NCI-H2196 treated with DMSO at 0.1 percent for 48 hours (cell line): ENCODE data around the gene LRP1-AS.
A peak's percentile ranks its signal among the peaks of the same experiment; 100 is the strongest.
"Not testable (repeated sequence)": the region's sequence is repeated elsewhere in the genome, so short reads cannot be mapped to it uniquely, and the experiment has no call there.

Experiments
- DNase-seq: peaks from one replicate; lab custom pipeline; 2025; ENCODE audit not compliant: unreplicated experiment; lab: John Stamatoyannopoulos, UW

The LRP1-AS gene

GRCh38 chr12:57124261-57124877 lies 23.1 kb downstream of the LRP1-AS start:
- DNase-seq: peak; percentile 28

GRCh38 chr12:57123813-57124212 lies 23.6 kb downstream of the LRP1-AS start:
- DNase-seq: no peak

DNA sequence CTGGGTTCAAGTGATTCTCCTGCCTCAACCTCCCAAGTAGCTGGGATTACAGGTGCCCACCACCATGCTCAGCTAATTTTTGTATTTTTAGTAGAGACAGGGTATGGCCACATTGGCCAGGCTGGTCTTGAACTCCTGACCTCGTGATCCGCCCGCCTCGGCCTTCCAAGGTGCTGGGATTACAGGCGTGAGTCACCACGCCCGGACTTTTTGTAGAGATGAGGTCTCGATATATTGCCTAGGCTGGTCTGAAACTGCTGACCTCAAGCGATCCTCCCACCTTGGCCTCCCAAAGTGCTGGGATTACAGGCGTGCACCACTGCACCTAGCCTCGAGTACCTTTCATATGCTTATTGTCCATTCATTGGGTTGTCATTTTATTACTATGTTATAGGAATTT lies 26.7 kb downstream of the LRP1-AS start:
- DNase-seq: not testable (repeated sequence)

GRCh38 chr12:57119294-57120085 lies 27.9 kb downstream of the LRP1-AS start:
- DNase-seq: no peak

- no peak for DNase-seq
These were observed 28.6 kb downstream of the LRP1-AS start for GRCh38 chr12:57118711-57119271.

DNA sequence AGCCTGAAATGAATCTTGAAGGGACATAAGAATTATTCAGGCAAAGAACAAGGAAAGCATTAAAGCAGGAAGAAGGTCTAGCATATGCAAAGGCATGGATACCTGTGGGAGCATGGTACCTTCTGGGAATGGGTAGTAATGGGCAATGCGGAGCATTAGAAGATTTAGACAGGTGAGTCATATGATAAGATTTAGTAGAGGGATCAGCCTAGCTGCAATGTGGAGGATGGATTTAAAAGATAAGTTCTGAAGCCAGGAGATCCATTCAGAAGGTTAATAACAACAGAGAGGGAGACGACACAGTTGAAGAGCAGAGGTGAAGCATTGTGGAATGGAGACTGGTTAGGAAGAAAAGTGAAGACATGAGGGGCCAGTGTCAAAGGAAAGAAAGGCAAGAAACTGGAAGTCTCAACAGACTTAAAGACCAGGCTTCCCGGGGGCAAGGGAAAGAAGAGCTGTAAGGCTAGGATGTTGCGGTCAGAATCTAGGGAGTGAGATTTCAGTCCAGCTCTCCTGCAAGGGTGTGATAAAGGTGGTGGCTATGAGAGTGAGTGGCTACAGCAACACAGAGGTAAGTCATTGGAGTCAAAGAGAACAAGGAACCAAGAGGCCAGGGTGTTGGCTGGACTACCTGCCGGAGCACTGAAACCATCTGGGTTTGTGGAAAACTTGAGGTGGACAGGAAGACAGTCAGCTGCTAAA lies 30.7 kb downstream of the LRP1-AS start:
- DNase-seq: no peak

DNA sequence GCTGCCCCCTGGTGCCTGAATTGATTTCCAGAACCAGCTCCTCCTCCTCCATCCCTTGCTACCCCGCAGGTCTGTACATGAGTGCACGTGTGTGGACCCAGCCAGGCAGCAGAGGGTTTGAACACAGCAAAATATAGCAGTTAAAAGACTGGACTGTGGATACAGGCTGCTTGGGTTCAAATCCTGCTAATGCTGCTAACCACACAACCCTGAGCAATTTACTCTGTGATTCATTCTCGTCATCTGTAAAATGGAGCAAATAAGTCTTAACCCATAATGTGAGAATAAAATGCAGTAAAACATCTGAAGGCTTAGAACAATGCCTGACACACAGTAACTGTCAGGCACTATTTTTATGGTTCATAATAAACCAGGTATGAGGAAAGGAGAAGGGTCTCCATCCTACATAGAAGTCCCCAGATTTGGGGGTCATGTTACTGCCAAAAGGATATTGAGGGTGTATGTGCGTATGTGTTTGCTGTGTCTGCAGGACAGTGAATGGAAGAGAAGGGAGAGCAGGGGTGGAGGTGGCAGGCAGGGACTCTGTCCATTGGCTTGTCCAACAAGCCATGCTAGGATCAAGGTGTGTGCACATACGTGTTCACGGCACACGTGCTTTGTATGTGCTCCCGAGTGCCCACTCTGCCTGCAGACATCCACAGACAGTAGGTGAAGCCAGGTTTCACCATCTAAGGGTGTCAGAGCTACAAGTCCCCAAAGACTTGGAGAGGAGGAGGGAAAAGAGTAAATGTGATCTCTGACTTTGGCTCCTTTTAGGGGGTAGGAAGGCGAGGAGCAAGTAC lies 34.7 kb downstream of the LRP1-AS start:
- DNase-seq: no peak

DNA sequence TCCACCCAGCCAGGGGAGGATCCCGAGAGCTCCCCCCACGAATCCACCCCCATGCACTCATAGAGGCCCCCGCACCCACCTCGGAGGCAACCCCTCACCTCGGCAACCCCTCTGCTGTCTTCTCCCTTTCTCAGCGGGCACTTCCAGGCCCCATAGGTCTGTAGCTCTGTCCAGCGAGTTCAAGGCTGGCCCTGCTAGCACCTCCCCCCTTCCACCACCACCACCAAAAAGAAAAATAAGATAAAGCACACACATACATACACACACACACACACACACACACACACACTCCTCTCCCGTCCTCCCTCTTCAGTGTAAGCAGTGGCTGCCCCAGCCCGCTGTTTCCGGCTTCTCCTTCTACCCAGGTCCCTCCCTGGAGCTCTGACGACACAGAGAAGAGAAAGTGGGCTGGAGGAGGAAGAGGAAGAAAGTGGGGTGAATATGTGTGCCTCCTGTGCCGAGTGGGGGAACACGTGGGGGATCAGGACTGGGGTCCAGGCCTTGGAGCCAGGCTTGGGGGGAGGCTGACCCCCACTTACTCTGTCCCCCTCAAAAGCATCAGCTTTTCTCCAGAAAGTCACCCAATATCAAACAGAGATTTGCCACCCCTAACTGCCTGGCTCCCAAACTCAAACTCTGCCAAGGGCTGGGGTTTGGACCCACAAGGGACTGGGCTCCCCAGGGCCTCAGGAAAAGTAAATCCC lies 36.2 kb downstream of the LRP1-AS start, which contains the start of gene STAT6:
STAT6 (minus strand) TSS at position 332 of the 704 bp plus-strand sequence. CDS start 3,084 bp downstream, outside the sequence.
- DNase-seq: peak; percentile 35

DNA sequence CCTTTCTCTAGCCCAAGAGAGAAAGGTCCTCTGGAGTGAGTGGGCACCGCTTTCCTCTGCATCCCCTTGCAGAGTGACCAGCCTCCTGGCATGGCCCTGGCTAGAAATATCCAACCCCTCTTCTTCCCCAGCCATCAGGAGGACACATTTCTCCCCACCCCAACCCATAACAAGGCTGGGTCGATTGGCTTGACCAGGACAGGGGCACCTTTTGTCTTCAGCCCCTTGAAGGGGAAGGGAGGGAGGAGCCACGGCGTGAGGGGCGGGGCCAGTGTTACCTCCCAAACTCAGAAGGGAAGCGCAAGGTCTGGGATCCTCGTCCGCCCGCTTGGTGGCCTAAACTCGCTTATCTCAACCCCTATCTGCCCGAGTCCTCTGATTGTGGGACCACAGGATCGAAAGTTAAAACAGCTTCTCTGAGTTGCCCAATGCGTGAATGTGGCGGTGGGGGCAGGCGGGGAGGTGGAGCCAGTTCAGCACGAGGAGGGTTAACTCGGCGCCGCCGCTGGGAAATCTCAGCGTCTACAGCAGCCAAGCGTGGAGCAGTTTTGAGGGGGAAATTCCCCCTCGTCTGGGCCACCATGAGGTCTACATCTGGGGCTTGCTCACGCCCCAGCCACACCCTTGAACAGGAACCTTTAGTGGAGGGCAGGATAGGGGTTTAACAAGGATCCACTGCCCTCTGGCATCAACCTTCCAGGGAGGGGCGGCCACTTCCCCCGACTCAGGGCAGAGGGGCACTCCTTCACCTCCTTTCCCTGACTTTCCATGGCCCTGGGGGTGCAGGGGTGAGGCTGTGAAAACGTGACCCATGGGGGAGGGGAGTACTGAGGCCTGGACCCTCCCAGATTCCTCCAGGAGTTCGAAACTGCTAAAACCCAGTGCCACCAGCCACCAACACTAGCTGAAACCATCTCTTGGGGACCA lies 37.1 kb downstream of the LRP1-AS start:
- no peak for DNase-seq

DNA sequence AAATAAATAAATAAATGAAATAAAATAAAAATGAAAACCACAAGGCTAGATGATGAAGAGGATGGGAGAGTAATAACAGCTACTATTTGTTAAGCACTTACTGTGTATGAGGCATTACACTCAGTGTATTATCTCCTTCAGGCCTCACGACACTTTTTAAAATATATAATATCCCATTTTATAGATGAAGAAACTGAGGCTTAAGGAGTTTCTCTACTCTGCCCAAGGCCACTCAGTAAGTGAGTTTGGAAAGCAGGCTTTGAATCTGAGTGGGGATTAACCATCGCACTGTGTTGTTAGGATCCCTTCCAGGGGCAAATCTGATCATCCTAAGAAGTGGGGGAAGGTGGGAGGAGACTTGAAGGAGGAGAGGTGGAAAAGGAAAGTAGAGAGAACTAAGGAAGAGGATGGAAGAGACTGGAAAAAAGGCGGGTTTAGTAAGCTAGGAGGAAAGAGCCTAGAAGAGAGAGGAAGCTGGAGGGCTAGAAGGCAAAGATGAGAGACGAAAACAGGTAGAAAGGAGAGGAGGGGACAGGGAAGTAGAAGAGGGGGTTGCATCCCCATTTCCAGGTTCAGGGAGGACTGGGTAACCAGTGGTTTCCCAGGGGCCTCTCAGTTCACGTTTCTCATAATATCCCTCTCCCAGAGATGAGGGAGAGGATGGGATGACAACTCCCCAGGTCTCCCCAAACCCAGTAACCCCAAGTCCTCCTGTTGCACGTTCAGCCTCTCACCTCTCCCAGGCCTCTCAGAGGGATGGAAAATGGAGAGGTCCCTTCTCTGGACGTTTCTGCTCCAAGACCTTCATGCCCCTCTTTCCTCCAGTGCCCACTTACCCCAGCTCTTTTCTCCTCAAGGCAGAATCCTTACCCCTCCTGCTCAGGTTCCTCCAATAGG lies 38.0 kb downstream of the LRP1-AS start:
- DNase-seq: no peak

GRCh38 chr12:57107456-57108155 lies 39.8 kb downstream of the LRP1-AS start:
- DNase-seq: no peak

- DNase-seq: no peak
These were observed 41.3 kb downstream of the LRP1-AS start for GRCh38 chr12:57106021-57106708.

DNA sequence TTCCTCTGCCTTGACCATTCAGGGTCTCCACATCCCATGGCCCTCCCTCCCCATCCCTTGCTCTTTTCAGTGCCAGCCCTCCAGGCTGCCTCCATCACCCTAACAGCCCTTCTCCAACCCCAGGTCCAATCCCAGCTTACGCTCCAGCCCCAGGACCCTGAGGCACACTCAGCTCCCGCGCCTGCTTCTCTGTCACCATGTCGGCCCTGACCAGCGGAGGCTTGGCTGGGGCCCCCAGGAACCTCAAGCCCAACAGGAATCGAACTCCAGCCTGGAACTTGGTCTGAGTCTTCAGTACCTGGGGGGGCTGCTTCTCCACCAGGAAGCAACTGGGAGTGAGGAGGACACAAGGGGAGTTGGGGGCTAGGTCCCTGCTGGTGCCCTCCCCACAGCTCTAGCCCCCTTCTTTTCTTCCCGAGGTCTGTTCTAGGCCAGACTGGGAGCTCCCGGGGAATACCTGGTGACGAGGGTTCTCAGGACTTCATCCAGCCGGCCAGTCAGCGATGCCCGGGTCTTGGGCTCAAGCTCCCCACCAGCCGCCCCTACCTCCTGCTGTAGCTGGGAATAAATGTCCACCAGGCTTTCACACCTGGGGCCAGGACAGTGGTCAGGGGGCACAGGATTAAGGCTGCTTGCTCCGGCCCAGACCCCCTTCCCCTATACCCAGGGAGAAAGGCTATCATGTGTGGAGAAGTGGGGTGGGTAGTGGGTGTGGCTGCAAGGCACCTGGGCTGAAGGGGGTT lies 42.2 kb downstream of the LRP1-AS start:
- DNase-seq: no peak

DNA sequence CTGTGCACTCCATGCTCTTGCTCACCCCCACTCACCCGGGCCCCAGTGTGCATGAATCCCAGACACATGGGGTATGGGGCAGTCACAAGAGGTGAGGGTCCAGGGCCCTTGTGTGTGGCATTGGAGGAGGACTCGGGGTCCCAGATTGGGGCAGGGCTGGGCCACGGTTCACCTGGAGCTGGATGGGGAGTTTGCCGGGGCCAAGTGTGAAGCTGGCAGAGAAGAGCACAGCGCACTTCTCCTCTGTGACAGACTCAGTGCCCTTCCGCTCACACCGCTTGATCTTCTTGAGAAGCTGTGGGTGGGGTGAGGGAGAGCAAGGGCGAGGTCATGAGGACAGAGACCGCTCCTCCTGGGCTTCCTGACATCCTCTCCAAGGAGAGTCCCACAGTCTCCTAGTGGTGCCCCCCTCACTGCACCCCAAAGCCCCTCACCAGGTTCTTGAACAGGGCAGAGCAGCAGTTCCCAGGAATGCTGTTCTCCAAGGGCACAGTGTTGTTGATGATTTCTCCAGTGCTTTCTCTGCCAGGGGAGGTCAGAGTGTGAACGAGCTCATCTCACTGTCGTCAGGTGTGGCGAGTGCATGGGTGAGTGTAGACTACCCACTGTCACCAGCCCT lies 43.0 kb downstream of the LRP1-AS start:
- no peak for DNase-seq

DNA sequence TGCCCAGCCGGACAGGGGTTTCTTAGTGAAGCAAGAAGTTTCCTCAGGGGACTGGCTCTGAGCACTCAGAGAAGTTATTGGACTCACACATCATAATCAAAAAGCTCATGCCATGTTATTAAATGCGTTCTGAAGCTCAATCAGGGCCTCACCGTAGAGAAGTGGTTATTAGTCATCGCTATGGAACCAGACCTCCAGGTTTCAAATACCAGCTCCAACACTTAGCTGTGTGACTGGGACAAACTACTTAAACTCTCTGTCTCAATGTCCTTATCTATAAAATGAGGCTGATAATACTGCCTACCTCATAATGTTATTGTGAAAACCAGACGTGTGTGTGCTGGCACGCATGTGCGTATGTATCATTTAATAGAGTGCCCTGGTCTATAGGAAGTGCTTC lies 43.6 kb downstream of the LRP1-AS start:
- no peak for DNase-seq
